Skeletal muscle tissue (tissue), 4 donors: ENCODE data around the gene LAMB4. TPM values are rescaled to one million over a fixed set of nuclear protein-coding genes. Genes with fewer than 3 reads are reported as not detected.

Source experiments
- H3K27ac ChIP-seq: one replicate; pipeline ENCODE4 v1.7.0; 2013; ENCODE audit warnings: mild to moderate bottlenecking, low read depth, low read length, inconsistent platforms
- H3K27me3 ChIP-seq, 3 donors: one replicate each; pipeline ENCODE4 v1.7.0; 2013; ENCODE audit warnings: low read length in 3 of 3; ENCODE audit not compliant: control insufficient read depth in 3 of 3, insufficient read depth in 3 of 3
- H3K36me3 ChIP-seq, 3 donors: one replicate each; pipeline ENCODE4 v1.7.0; 2013; ENCODE audit warnings: low read length in 3 of 3; ENCODE audit not compliant: control insufficient read depth in 3 of 3, insufficient read depth in 3 of 3
- H3K4me1 ChIP-seq, 3 donors: one replicate each; pipeline ENCODE4 v1.7.0; 2013; ENCODE audit warnings: low read length in 3 of 3, mild to moderate bottlenecking in 3 of 3; ENCODE audit not compliant: control insufficient read depth in 3 of 3, insufficient read depth in 3 of 3
- H3K4me3 ChIP-seq, 3 donors: one replicate each; pipeline ENCODE4 v1.7.0; 2013; ENCODE audit warnings: low read length in 3 of 3
- H3K9ac ChIP-seq, 3 donors: one replicate each; pipeline ENCODE4 v1.7.0; 2013; ENCODE audit warnings: low read length in 3 of 3, mild to moderate bottlenecking in 3 of 3, moderate library complexity in 2 of 3, low read depth in 1 of 3
- H3K9me3 ChIP-seq, 3 donors: one replicate each; pipeline ENCODE4 v1.7.0; 2013; ENCODE audit warnings: low read length in 3 of 3; ENCODE audit not compliant: control insufficient read depth in 3 of 3
- total RNA-seq: library from RNA; depleted of rRNA; stranded (reverse); fragments of >200 nt; gene quantifications from one replicate; pipeline ENCODE4 v1.2.3, GENCODE V29; 2014
- donor health status: Osteomylitis.

LAMB4 gene, protein sequence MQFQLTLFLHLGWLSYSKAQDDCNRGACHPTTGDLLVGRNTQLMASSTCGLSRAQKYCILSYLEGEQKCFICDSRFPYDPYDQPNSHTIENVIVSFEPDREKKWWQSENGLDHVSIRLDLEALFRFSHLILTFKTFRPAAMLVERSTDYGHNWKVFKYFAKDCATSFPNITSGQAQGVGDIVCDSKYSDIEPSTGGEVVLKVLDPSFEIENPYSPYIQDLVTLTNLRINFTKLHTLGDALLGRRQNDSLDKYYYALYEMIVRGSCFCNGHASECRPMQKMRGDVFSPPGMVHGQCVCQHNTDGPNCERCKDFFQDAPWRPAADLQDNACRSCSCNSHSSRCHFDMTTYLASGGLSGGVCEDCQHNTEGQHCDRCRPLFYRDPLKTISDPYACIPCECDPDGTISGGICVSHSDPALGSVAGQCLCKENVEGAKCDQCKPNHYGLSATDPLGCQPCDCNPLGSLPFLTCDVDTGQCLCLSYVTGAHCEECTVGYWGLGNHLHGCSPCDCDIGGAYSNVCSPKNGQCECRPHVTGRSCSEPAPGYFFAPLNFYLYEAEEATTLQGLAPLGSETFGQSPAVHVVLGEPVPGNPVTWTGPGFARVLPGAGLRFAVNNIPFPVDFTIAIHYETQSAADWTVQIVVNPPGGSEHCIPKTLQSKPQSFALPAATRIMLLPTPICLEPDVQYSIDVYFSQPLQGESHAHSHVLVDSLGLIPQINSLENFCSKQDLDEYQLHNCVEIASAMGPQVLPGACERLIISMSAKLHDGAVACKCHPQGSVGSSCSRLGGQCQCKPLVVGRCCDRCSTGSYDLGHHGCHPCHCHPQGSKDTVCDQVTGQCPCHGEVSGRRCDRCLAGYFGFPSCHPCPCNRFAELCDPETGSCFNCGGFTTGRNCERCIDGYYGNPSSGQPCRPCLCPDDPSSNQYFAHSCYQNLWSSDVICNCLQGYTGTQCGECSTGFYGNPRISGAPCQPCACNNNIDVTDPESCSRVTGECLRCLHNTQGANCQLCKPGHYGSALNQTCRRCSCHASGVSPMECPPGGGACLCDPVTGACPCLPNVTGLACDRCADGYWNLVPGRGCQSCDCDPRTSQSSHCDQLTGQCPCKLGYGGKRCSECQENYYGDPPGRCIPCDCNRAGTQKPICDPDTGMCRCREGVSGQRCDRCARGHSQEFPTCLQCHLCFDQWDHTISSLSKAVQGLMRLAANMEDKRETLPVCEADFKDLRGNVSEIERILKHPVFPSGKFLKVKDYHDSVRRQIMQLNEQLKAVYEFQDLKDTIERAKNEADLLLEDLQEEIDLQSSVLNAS (N-terminal part only)
- total RNA-seq = under 0.01 TPM

DNA sequence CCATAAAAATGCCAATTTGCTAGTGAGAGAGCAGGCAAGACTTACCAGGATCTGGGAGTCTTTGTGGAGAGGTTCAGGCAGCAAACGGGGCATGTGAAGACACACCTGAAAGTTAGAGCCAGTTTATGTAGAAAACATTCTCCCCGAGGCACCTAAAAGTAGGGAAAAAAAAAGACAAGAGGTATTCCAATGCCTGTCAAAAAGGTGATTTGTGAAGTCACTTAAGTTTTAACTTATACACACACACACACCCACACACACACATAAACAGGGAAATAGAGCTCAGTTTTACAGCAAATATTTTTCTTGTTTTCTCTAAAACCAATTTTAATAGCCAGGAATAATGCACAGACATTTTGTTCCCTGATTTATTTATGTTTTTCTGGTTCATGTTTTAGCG is at the start of gene LAMB4:
Gene LAMB4, minus strand, starts transcription at position 101 of the 400 bp plus-strand sequence. CDS start 7,197 bp downstream, outside the sequence.
- H3K27me3 ChIP-seq = no peaks in the 10 kb centered on the region
- H3K9ac ChIP-seq = no peak within 1 kb of the TSS
- H3K9me3 ChIP-seq = no peaks in the 10 kb centered on the region

DNA sequence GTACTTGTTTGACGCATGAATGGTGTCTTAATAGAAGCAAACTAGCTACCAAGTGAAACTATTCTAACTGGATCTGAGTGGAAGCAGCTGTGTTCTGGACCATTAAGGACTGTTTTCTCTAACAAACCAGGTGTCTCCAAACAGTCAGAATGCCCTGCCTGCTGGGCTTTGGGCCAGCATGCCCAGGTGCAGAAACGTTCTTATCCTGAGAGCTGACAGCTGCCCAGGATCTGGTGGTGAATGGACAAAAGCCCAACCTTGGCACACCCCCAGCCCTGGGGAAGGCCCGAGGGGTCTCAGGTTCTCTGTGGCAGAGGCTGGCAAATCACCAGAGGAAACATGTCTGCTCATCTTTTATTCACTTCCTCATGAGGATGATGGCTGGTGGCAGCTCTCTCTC is 48.2 kb upstream of the LAMB4 start:
- Histone ChIP-seq H3K27me3 (no peaks in the 10 kb centered on the region), H3K9me3 (no peaks in the 10 kb centered on the region), H3K27ac (no peak overlapping the region)

More for the DNA sequence above, at the start of gene LAMB4:
- no peaks in the 10 kb centered on the region for H3K36me3 ChIP-seq
- no peak within 1 kb of the TSS for H3K27ac ChIP-seq
- H3K4me3 ChIP-seq = no peak within 1 kb of the TSS
- H3K4me1 ChIP-seq = no peaks in the 10 kb centered on the region

DNA sequence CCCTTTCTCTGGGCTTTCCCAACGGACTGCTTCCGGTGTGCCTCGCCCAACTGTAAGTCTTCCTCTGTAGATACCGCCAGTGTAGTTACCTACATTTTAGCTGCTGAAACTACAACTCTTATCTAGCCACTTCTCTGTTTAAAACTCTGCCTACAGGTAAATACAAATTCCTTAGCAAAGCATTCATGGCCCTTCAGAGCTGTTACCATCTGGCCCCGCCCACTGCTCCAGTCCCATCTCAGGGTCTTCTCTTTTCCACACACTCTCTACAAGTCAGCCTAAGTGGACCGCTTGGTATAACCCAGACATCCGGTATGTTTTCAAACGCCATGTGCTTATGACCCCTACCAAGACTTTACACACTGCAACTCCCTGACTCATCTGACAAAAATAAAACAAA is 41.0 kb upstream of the LAMB4 start:
- no peaks in the 10 kb centered on the region for H3K9me3 ChIP-seq
- no peak overlapping the region for H3K9ac ChIP-seq
- H3K4me3 ChIP-seq = no peak overlapping the region
- H3K27ac ChIP-seq = no peak overlapping the region
- H3K36me3 ChIP-seq = no peaks in the 10 kb centered on the region
- H3K27me3 ChIP-seq = no peaks in the 10 kb centered on the region
- no peaks in the 10 kb centered on the region for H3K4me1 ChIP-seq

More for the DNA sequence above, 48.2 kb upstream of the LAMB4 start:
- Histone ChIP-seq H3K4me1 (no peaks in the 10 kb centered on the region), H3K36me3 (no peaks in the 10 kb centered on the region), H3K4me3 (no peak overlapping the region), H3K9ac (no peak overlapping the region)

DNA sequence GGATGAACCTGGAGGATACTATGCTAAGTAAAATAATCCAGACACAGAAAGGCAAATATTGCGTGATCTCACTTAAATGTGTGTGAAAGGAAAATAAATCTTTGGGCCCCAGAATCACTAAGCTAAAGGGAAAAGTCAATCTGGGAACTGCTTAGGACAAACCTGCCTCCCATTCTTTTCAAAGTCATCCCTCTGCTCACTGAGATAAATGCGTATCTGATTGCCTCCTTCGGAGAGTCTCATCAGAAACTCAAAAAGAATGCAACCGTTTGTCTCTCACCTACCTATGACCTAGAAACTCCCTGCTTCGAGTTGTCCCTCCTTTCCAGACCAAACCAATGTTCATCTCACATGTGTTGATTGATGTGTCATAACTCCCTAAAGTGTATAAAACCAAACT is 40.1 kb upstream of the LAMB4 start:
- H3K27ac ChIP-seq = no peak overlapping the region
- no peak overlapping the region for H3K4me3 ChIP-seq
- H3K27me3 ChIP-seq = no peaks in the 10 kb centered on the region
- no peak overlapping the region for H3K9ac ChIP-seq
- H3K4me1 ChIP-seq = no peaks in the 10 kb centered on the region
- H3K36me3 ChIP-seq = no peaks in the 10 kb centered on the region
- H3K9me3 ChIP-seq = no peaks in the 10 kb centered on the region

DNA sequence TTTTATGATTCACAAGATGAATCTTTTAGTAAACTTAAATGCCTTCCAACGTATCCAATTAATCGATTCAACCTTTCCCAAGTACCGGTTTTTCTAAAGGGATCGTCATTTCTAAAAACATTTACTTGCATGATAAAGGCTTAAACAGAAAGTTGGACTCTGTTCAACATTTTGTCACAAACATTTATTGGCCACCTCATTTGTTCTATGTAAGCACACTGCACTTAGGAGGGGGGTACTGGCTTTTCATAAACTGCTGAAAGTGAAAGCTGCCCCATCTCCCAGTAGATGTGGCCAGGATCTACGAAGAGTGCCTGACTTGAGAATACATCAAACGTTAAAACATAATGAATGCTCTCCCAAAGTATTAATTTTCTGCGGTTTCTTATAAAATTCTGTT is 37.3 kb upstream of the LAMB4 start:
- no peak overlapping the region for H3K9ac ChIP-seq
- H3K27me3 ChIP-seq = no peaks in the 10 kb centered on the region
- H3K27ac ChIP-seq = no peak overlapping the region
- H3K4me1 ChIP-seq = no peaks in the 10 kb centered on the region
- H3K36me3 ChIP-seq = no peaks in the 10 kb centered on the region
- H3K9me3 ChIP-seq = no peaks in the 10 kb centered on the region
- H3K4me3 ChIP-seq = no peak overlapping the region

DNA sequence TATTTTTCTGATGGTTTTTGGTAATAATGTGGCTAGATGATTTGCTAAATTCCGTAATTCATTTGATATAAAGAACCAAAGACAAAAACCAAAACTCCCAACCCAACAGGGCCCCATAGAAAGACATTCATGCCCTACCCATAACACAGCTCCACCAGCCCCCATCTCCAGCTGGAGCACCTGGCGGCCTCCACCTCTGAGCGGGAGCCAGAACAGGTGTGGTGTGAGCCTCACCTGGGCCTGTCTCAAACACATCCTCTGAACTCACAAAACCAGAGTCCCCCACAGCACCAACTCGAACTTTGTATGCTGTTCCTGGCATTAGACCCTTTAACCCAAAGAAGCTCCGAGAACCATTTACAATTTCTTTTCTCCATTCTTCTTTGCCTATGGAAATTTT is 36.5 kb upstream of the LAMB4 start:
- Histone ChIP-seq H3K4me1 (no peaks in the 10 kb centered on the region), H3K36me3 (no peaks in the 10 kb centered on the region), H3K9ac (no peak overlapping the region), H3K9me3 (no peaks in the 10 kb centered on the region), H3K4me3 (no peak overlapping the region), H3K27me3 (no peaks in the 10 kb centered on the region), H3K27ac (no peak overlapping the region)

DNA sequence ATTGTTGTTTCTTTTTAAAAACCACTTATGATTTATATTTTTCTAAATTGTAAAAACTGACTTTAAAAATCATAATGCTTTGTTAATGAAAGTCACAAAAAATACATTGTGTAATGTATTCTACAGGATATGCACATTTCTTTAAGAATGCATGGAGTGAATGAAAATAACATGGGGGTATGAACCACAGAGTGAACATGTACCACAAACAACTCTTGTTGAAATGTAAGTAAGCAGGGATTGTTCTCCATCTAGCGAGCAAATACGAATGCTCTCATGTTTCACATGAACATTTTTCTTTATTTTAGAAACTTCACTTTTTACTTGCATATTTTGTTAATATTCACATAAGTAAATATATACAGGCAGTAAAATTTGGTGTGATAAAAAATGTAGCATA is 35.6 kb upstream of the LAMB4 start:
- Histone ChIP-seq H3K9ac (no peak overlapping the region), H3K9me3 (no peaks in the 10 kb centered on the region), H3K4me3 (no peak overlapping the region), H3K4me1 (no peaks in the 10 kb centered on the region), H3K27ac (no peak overlapping the region), H3K27me3 (no peaks in the 10 kb centered on the region), H3K36me3 (no peaks in the 10 kb centered on the region)

DNA sequence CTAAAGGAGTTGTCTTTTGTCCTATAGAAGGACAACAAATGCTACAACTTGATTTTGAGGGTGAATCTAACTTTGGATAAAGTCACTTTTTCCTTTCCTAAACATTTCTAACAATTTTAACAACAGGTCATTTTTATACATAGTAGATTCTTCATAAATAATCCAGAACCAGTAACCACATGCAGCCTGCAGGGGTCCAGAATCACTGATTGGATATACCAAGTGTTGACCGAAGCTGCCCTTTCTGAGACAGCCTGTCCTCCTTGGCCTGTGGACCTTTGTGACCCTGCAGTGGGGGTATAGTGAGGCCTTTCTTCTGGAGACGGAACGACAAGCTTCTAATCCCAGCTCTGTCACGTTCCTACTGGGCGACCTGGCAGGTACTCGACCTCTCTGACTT is 34.8 kb upstream of the LAMB4 start:
- Histone ChIP-seq H3K9ac (no peak overlapping the region), H3K4me3 (no peak overlapping the region), H3K9me3 (no peaks in the 10 kb centered on the region), H3K4me1 (no peaks in the 10 kb centered on the region), H3K27me3 (no peaks in the 10 kb centered on the region), H3K36me3 (no peaks in the 10 kb centered on the region), H3K27ac (no peak overlapping the region)

DNA sequence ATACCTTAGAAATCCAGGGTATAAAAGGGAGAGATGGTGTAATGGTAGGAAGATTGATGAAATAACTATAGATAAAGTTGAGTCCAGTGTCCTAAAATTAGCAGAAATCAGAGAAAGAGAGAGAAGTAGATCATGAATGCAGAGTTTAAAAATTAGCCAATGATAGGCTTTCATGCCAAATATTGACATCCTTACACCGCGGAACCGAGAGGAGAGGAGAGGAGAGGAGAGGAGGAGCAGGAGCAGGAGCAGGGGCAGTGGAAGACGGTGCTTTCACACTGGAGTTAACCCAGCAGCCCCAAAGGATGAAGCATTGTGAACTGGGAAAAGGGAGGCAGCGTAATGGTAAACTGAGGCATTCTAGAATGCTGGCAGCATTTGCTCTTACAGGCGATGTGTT is 34.2 kb upstream of the LAMB4 start:
- no peak overlapping the region for H3K9ac ChIP-seq
- no peaks in the 10 kb centered on the region for H3K9me3 ChIP-seq
- H3K27ac ChIP-seq = no peak overlapping the region
- no peaks in the 10 kb centered on the region for H3K4me1 ChIP-seq
- H3K27me3 ChIP-seq = no peaks in the 10 kb centered on the region
- no peaks in the 10 kb centered on the region for H3K36me3 ChIP-seq
- H3K4me3 ChIP-seq = no peak overlapping the region
